Neural cell (in vitro differentiated cells): ENCODE results near the gene CEP72. TPM values are rescaled to one million over a fixed set of nuclear protein-coding genes. Genes with fewer than 3 reads are reported as not detected.

Source experiments
- H2AFZ ChIP-seq: fragments of 200-600, 300-800 bp; sonication (generic), shearing (Covaris generic); 2 replicates; pipeline ENCODE4 v1.6.0; 2014; ENCODE audit warnings: low read depth, mild to moderate bottlenecking, antibody characterized with exemption, low read length, moderate library complexity
- H3F3A ChIP-seq: fragments of 200-600 bp; shearing (Covaris generic); 2 replicates; pipeline ENCODE4 v1.6.1; 2016; ENCODE audit warnings: mild to moderate bottlenecking, moderate library complexity, mixed read lengths, antibody characterized with exemption, low read length; ENCODE audit not compliant: insufficient read depth, poor library complexity, severe bottlenecking
- H3K27ac ChIP-seq: fragments of 200-600, 300-800 bp; sonication (generic), shearing (Covaris generic); 2 replicates; pipeline ENCODE4 v1.5.1; 2014; ENCODE audit warnings: mild to moderate bottlenecking, low read length, moderate library complexity
- H3K27me3 ChIP-seq: fragments of 300-800, 200-600 bp; sonication (generic), shearing (Covaris generic); 2 replicates; pipeline ENCODE4 v1.6.0; 2014; ENCODE audit warnings: mild to moderate bottlenecking, low read depth, low read length, moderate library complexity; ENCODE audit not compliant: insufficient read depth
- H3K36me3 ChIP-seq: fragments of 300-800, 200-600 bp; sonication (generic), shearing (Covaris generic); 2 replicates; pipeline ENCODE4 v1.5.1; 2014; ENCODE audit warnings: mild to moderate bottlenecking, antibody characterized with exemption, low read length, moderate library complexity; ENCODE audit not compliant: insufficient read depth
- H3K4me2 ChIP-seq: fragments of 300-800, 200-600 bp; sonication (generic), shearing (Covaris generic); 2 replicates; pipeline ENCODE4 v1.6.0; 2014; ENCODE audit warnings: mild to moderate bottlenecking, low read length
- H3K4me3 ChIP-seq: fragments of 300-800, 200-600 bp; sonication (generic), shearing (Covaris generic); 2 replicates; pipeline ENCODE4 v1.5.1; 2014; ENCODE audit warnings: mild to moderate bottlenecking, low read length, moderate library complexity
- H3K79me2 ChIP-seq: fragments of 200-600 bp; shearing (Covaris generic); replicated peaks from 2 replicates; pipeline ENCODE4 v1.6.0; 2014; ENCODE audit warnings: mild to moderate bottlenecking, low read length, moderate library complexity; ENCODE audit not compliant: insufficient read depth
- H3K9ac ChIP-seq: fragments of 300-800, 200-600 bp; sonication (generic), shearing (Covaris generic); 2 replicates; pipeline ENCODE4 v1.6.1; 2016; ENCODE audit warnings: mild to moderate bottlenecking, low read length, mixed read lengths
- H3K9me2 ChIP-seq: fragments of 200-600 bp; shearing (Covaris generic); 2 replicates; pipeline ENCODE4 v1.6.1; 2016; ENCODE audit warnings: mild to moderate bottlenecking, low read length, mixed read lengths; ENCODE audit not compliant: insufficient read depth
- H3K9me3 ChIP-seq: fragments of 200-600, 300-800 bp; sonication (generic), shearing (Covaris generic); 2 replicates; pipeline ENCODE4 v1.6.1; 2016; ENCODE audit warnings: mild to moderate bottlenecking, mixed run types, low read length, moderate library complexity, mixed read lengths
- H4K20me1 ChIP-seq: fragments of 200-600 bp; shearing (Covaris generic); 2 replicates; pipeline ENCODE4 v1.6.1; 2016; ENCODE audit warnings: mild to moderate bottlenecking, mixed run types; ENCODE audit not compliant: insufficient read depth
- EP300 ChIP-seq: fragments of 450-650 bp; conservative IDR thresholded peaks from 2 replicates; pipeline ENCODE4 v1.6.1; 2014; ENCODE audit warnings: antibody characterized with exemption, mild to moderate bottlenecking, moderate library complexity; ENCODE audit not compliant: poor library complexity, severe bottlenecking
- EZH2 ChIP-seq: fragments of 200-600, 300-800 bp; shearing (Covaris generic), sonication (generic); IDR thresholded peaks from 2 replicates; pipeline ENCODE4 v1.6.1; 2014; ENCODE audit warnings: antibody characterized with exemption, low read length, borderline replicate concordance, mild to moderate bottlenecking; ENCODE audit not compliant: insufficient read depth, poor library complexity, severe bottlenecking
- MXI1 ChIP-seq: fragments of 450-650 bp; conservative IDR thresholded peaks from 2 replicates; pipeline ENCODE4 v1.6.1; 2014; ENCODE audit warnings: antibody characterized with exemption, mild to moderate bottlenecking; ENCODE audit not compliant: poor library complexity, severe bottlenecking
- POLR2AphosphoS5 ChIP-seq: IDR thresholded peaks from 2 replicates; pipeline ENCODE4 v1.6.1; 2012
- RAD21 ChIP-seq: fragments of 450-650 bp; conservative IDR thresholded peaks from 2 replicates; pipeline ENCODE4 v1.6.1; 2014; ENCODE audit warnings: antibody characterized with exemption, mild to moderate bottlenecking, moderate library complexity
- SMC3 ChIP-seq: fragments of 450-650 bp; conservative IDR thresholded peaks from 2 replicates; pipeline ENCODE4 v1.6.1; 2014; ENCODE audit warnings: antibody characterized with exemption, mild to moderate bottlenecking, moderate library complexity; ENCODE audit not compliant: poor library complexity
- TAF1 ChIP-seq: IDR thresholded peaks from 2 replicates; pipeline ENCODE4 v1.6.1; 2012; ENCODE audit warnings: low read depth
- polyA plus RNA-seq: library from polyadenylated mRNA; depleted of rRNA; stranded (reverse); fragments of >200 nt; gene quantifications from 2 replicates; pipeline ENCODE4 v1.2.3, GENCODE V29; 2014
- TF ChIP-seq, protein P1 (sequence below): fragments of 450-650 bp; IDR thresholded peaks from 2 replicates; pipeline ENCODE4 v1.5.1; 2014; ENCODE audit warnings: antibody characterized with exemption, mild to moderate bottlenecking, moderate library complexity; ENCODE audit not compliant: poor library complexity, severe bottlenecking
- TF ChIP-seq, protein P2 (sequence below): IDR thresholded peaks from 2 replicates; pipeline ENCODE4 v1.6.1; 2012; ENCODE audit warnings: borderline replicate concordance

Gene CEP72
- polyA plus RNA-seq, 1 donor from 2014 or later = 5.9 TPM

DNA sequence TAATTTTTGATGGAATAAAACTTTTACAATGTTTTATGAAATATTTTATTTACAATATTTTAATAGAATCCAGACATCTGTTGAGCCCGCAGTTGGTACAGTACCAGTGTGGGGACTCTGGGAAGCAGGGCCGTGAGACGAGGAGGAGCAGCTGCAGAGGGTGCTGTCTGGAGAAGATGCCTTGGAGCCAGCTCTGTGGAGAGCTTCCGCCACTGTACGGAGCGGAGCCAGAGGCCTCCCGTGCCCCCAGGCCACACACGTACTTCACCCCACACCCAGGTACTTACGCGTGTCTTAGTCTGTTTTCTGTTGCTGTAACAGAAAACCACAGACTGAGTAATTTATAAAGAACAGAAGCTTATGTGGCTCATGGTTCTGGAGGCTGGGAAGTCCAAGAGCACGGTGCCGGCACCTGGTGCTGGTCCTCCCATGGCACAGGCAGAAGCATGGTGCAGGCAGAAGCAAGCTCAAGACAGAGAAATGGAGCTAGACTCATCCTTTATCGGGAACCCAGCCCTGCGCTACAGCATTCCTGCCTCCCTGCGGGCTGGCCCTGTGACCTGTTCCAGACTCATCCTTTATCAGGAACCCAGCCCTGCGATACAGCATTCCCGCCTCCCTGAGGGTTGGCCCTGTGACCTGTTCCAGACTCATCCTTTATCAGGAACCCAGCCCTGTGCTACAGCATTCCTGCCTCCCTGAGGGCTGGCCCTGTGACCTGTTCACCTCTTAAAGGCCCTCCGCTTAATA lies 23.3 kb downstream of the CEP72 start:
- TF ChIP-seq TAF1 (no peak), POLR2AphosphoS5 (no peak), EZH2 (no peak), RAD21 (no peak), EP300 (no peak), SMC3 (no peak), MXI1 (no peak)
- TF ChIP-seq, protein P1, sequence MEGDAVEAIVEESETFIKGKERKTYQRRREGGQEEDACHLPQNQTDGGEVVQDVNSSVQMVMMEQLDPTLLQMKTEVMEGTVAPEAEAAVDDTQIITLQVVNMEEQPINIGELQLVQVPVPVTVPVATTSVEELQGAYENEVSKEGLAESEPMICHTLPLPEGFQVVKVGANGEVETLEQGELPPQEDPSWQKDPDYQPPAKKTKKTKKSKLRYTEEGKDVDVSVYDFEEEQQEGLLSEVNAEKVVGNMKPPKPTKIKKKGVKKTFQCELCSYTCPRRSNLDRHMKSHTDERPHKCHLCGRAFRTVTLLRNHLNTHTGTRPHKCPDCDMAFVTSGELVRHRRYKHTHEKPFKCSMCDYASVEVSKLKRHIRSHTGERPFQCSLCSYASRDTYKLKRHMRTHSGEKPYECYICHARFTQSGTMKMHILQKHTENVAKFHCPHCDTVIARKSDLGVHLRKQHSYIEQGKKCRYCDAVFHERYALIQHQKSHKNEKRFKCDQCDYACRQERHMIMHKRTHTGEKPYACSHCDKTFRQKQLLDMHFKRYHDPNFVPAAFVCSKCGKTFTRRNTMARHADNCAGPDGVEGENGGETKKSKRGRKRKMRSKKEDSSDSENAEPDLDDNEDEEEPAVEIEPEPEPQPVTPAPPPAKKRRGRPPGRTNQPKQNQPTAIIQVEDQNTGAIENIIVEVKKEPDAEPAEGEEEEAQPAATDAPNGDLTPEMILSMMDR = no peak
- TF ChIP-seq, protein P2, sequence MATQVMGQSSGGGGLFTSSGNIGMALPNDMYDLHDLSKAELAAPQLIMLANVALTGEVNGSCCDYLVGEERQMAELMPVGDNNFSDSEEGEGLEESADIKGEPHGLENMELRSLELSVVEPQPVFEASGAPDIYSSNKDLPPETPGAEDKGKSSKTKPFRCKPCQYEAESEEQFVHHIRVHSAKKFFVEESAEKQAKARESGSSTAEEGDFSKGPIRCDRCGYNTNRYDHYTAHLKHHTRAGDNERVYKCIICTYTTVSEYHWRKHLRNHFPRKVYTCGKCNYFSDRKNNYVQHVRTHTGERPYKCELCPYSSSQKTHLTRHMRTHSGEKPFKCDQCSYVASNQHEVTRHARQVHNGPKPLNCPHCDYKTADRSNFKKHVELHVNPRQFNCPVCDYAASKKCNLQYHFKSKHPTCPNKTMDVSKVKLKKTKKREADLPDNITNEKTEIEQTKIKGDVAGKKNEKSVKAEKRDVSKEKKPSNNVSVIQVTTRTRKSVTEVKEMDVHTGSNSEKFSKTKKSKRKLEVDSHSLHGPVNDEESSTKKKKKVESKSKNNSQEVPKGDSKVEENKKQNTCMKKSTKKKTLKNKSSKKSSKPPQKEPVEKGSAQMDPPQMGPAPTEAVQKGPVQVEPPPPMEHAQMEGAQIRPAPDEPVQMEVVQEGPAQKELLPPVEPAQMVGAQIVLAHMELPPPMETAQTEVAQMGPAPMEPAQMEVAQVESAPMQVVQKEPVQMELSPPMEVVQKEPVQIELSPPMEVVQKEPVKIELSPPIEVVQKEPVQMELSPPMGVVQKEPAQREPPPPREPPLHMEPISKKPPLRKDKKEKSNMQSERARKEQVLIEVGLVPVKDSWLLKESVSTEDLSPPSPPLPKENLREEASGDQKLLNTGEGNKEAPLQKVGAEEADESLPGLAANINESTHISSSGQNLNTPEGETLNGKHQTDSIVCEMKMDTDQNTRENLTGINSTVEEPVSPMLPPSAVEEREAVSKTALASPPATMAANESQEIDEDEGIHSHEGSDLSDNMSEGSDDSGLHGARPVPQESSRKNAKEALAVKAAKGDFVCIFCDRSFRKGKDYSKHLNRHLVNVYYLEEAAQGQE = no peak
- H3K9ac ChIP-seq = no peak overlapping the region

DNA sequence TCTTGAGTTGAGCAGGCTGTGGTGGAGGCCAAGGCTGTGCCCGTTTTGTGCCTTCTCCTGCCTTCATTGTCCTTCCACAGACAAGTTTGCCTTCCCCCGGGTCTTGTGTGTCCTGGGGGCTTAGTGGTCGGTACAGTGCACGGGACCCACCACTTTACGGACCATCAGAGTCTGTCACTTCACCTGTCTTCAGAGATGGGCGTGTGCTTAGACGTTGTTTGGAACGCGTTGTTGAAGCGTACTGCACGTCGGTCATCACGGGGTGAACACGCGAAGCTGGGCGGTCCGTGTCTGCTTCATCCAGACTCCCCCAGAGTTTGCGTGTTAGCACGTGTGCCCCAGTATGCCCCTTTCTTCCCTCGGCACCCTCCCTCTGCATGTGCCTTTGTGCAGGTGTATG lies 24.8 kb downstream of the CEP72 start:
- Histone ChIP-seq H3K27me3 (no peaks in the 10 kb centered on the region), H3K4me2 (no peak overlapping the region), H3K9me2 (no peaks in the 10 kb centered on the region), H3K27ac (no peak overlapping the region), H3K9me3 (no peaks in the 10 kb centered on the region), H3K4me3 (no peak overlapping the region), H3F3A (no peaks in the 10 kb centered on the region), H3K9ac (no peak overlapping the region), H4K20me1 (no peaks in the 10 kb centered on the region), H3K79me2 (no peaks in the 10 kb centered on the region), H3K36me3 (no peaks in the 10 kb centered on the region), H2AFZ (no peak overlapping the region)
- TF ChIP-seq TAF1 = no peak
- no peak for TF ChIP-seq POLR2AphosphoS5
- no peak for TF ChIP-seq SMC3
- no peak for TF ChIP-seq RAD21
- no peak for TF ChIP-seq EZH2
- TF ChIP-seq MXI1 = no peak
- no peak for TF ChIP-seq EP300
- TF ChIP-seq, protein P2 = no peak
- TF ChIP-seq, protein P1 = no peak

More for the DNA sequence above, 23.3 kb downstream of the CEP72 start:
- no peaks in the 10 kb centered on the region for H3K9me2 ChIP-seq
- H2AFZ ChIP-seq = no peak overlapping the region
- no peaks in the 10 kb centered on the region for H4K20me1 ChIP-seq
- no peaks in the 10 kb centered on the region for H3K27me3 ChIP-seq
- H3K36me3 ChIP-seq = no peaks in the 10 kb centered on the region
- H3K4me2 ChIP-seq = no peak overlapping the region
- no peak overlapping the region for H3K4me3 ChIP-seq
- H3F3A ChIP-seq = no peaks in the 10 kb centered on the region
- no peaks in the 10 kb centered on the region for H3K9me3 ChIP-seq
- no peak overlapping the region for H3K27ac ChIP-seq
- no peaks in the 10 kb centered on the region for H3K79me2 ChIP-seq
